IPS-15b (cell line): Measurements from ENCODE around the gene KLHL5.

Experiments used
- H3K27me3 ChIP-seq: one replicate; pipeline ENCODE4 v1.6.1; 2013; ENCODE audit warnings: low read length; ENCODE audit not compliant: control insufficient read depth, insufficient read depth
- H3K36me3 ChIP-seq: one replicate; pipeline ENCODE4 v1.6.1; 2013; ENCODE audit warnings: low read length; ENCODE audit not compliant: control insufficient read depth, insufficient read depth
- H3K4me1 ChIP-seq: one replicate; pipeline ENCODE4 v1.6.1; 2013; ENCODE audit warnings: mild to moderate bottlenecking, low read length; ENCODE audit not compliant: control insufficient read depth, insufficient read depth
- H3K4me3 ChIP-seq: one replicate; pipeline ENCODE4 v1.5.1; 2013; ENCODE audit warnings: low read depth, low read length
- H3K9ac ChIP-seq: one replicate; pipeline ENCODE4 v1.6.1; 2013; ENCODE audit warnings: low read depth, mild to moderate bottlenecking, low read length
- H3K9me3 ChIP-seq: one replicate; pipeline ENCODE4 v1.6.1; 2013; ENCODE audit warnings: mild to moderate bottlenecking, low read length; ENCODE audit not compliant: control insufficient read depth, insufficient read depth

The KLHL5 gene

DNA sequence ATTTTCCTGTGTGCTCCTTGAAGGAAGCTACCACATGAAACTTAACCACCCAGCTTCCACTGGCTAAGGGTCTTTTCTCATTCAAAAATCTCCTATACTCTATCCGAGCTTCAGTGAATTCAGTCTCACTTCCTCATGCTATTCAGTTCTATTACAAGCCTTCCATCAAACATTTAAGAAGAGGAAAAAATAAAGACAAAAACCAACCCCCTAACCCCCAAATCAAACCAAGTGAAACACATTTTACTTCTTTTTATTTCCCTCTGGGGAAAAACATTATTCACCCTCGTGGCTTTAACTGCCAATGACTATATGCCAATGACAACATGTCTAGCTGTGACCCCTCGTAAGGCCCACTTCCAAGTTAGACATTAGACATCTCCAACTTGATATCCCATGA, 104.1 kb downstream of the KLHL5 start:
- Histone ChIP-seq H3K36me3 (no peaks in the 10 kb centered on the region), H3K9me3 (no peaks in the 10 kb centered on the region), H3K4me3 (no peak overlapping the region), H3K27me3 (no peaks in the 10 kb centered on the region), H3K9ac (no peak overlapping the region), H3K4me1 (no peaks in the 10 kb centered on the region)

DNA sequence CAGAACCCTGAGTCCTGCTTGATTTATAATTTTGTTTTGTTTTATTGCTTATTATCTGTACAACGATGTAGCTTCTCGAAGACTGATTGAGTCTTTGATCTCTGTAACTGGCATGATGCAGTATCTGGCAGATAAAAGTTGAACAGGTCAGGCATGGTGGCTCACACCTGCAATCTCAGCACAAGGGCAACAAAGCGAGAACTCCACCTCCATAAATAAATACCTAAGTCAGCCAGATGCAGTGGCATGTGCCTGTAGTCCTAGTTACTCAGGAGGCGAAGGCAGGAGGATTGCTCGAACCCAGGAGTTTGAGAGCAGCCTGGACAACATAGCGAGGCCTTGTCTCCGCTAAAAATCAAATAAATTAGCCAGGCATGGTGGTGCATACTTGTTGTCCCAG, 104.6 kb downstream of the KLHL5 start:
- H3K27me3 ChIP-seq: no peaks in the 10 kb centered on the region
- H3K9ac ChIP-seq: no peak overlapping the region
- H3K36me3 ChIP-seq: no peaks in the 10 kb centered on the region
- no peaks in the 10 kb centered on the region for H3K4me1 ChIP-seq
- no peak overlapping the region for H3K4me3 ChIP-seq
- no peaks in the 10 kb centered on the region for H3K9me3 ChIP-seq

- Histone ChIP-seq H3K9ac (no peak overlapping the region), H3K4me1 (no peaks in the 10 kb centered on the region), H3K27me3 (no peaks in the 10 kb centered on the region), H3K36me3 (no peaks in the 10 kb centered on the region), H3K4me3 (no peak overlapping the region), H3K9me3 (no peaks in the 10 kb centered on the region)
These were observed 107.4 kb downstream of the KLHL5 start for GRCh38 chr4:39169426-39169825.

- Histone ChIP-seq H3K27me3 (no peaks in the 10 kb centered on the region), H3K9ac (no peak overlapping the region)
These were observed 108.3 kb downstream of the KLHL5 start for GRCh38 chr4:39170301-39170700.

More at GRCh38 chr4:39170301-39170700, 108.3 kb downstream of the KLHL5 start:
- Histone ChIP-seq H3K4me3 (no peak overlapping the region), H3K9me3 (no peaks in the 10 kb centered on the region), H3K36me3 (no peaks in the 10 kb centered on the region), H3K4me1 (no peaks in the 10 kb centered on the region)
